Measurements from ENCODE around the gene EME1. TPM values are rescaled to one million over a fixed set of nuclear protein-coding genes. Genes with fewer than 3 reads are reported as not detected.

EME1 gene
- total and polyA plus RNA-seq, 2 of the 13 experiments (the other 11 are each of a cell fraction or from before 2014, with no cell fraction given), result 20.7 to 24.6 TPM

- TF ChIP-seq ZNF20 (CRISPR knock-in tag; IDR thresholded peaks at IDR 0.05), result no peak
- no peak for TF ChIP-seq MAZ (IDR thresholded peaks at IDR 0.05; ENCODE audit: borderline replicate concordance, low read depth, low read length)
- peak; percentile 17; the same call in 1 of the 2 replicates for TF ChIP-seq MAZ (CRISPR knock-in tag; IDR thresholded peaks at IDR 0.05; ENCODE audit: low read depth)
- TF ChIP-seq ZNF574 (CRISPR knock-in tag; IDR thresholded peaks at IDR 0.05), result no peak
- TF ChIP-seq CHD4 (IDR thresholded peaks at IDR 0.05; ENCODE audit: borderline replicate concordance, low read length), result no peak
- TF ChIP-seq RFX1 (IDR thresholded peaks at IDR 0.05), result no peak
- no peak for TF ChIP-seq MAFG (CRISPR knock-in tag; IDR thresholded peaks at IDR 0.05)
- no peak for TF ChIP-seq USF2 (IDR thresholded peaks at IDR 0.05; ENCODE audit: low read depth, low read length)
- TF ChIP-seq USF2 (CRISPR knock-in tag; IDR thresholded peaks at IDR 0.05; ENCODE audit: borderline replicate concordance), result no peak
- no peak for TF ChIP-seq ZNF615 (CRISPR knock-in tag; IDR thresholded peaks at IDR 0.05; ENCODE audit: borderline replicate concordance)
- TF ChIP-seq THRA (CRISPR knock-in tag; IDR thresholded peaks at IDR 0.05; ENCODE audit: borderline replicate concordance), result 0 out of 2 replicates have a peak, but pooled peaks have one; percentile 6
- no peak for TF ChIP-seq SMAD3 (CRISPR knock-in tag; IDR thresholded peaks at IDR 0.05)
- TF ChIP-seq ZNF124 (CRISPR knock-in tag; IDR thresholded peaks at IDR 0.05), result no peak
- TF ChIP-seq YEATS2 (CRISPR knock-in tag; IDR thresholded peaks at IDR 0.05; ENCODE audit: borderline replicate concordance), result no peak
- TF ChIP-seq ZNF609 (CRISPR knock-in tag; IDR thresholded peaks at IDR 0.05; ENCODE audit: borderline replicate concordance), result no peak
- no peak for TF ChIP-seq DDIT3 (CRISPR knock-in tag; IDR thresholded peaks at IDR 0.05)
- TF ChIP-seq ZC3H13 (CRISPR knock-in tag; IDR thresholded peaks at IDR 0.05), result no peak
Observed at GRCh38 chr17:50426472-50426782, 53.4 kb downstream of the EME1 start (continued).
